Gastrocnemius medialis (tissue), 4 donors: ENCODE results near the gene MAP4K5. TPM values are rescaled to one million over a fixed set of nuclear protein-coding genes. Genes with fewer than 3 reads are reported as not detected.

ENCODE experiments used
- ATAC-seq, 2 donors: fragments of 150-250 bp; one replicate each; pipeline ENCODE4 v1.9.1; 2016
- DNase-seq, 2 donors: peaks; one replicate each; pipeline ENCODE4 v3.0.0-alpha.2; 2019
- H3K27ac ChIP-seq, 4 donors: fragments of 200-600 bp; sonication (generic); 1 replicate in 1 of 4; 2 replicates in 3 of 4; pipeline ENCODE4 v1.5.1; 2016 to 2018; ENCODE audit warnings: mild to moderate bottlenecking in 2 of 4, moderate library complexity in 1 of 4
- H3K27me3 ChIP-seq, 3 donors: fragments of 200-600 bp; sonication (generic) in 2 of 3; 1 replicate in 1 of 3; 2 replicates in 2 of 3; pipeline versions ENCODE4 v1.5.1 to v1.6.0; 2016 to 2019; ENCODE audit warnings: mild to moderate bottlenecking in 1 of 3, moderate library complexity in 1 of 3
- H3K36me3 ChIP-seq, 2 donors: fragments of 200-600 bp; sonication (generic) in 1 of 2; one replicate each; pipeline ENCODE4 v1.5.1; 2017 to 2018
- H3K4me1 ChIP-seq, 2 donors: fragments of 200-600 bp; sonication (generic) in 1 of 2; one replicate each; pipeline ENCODE4 v1.5.1; 2016 to 2017; ENCODE audit warnings: mild to moderate bottlenecking in 2 of 2
- H3K4me3 ChIP-seq, 4 donors: fragments of 200-600 bp; sonication (generic) in 3 of 4; 1 replicate in 1 of 4; 2 replicates in 3 of 4; pipeline ENCODE4 v1.5.1; 2016 to 2019; ENCODE audit warnings: mild to moderate bottlenecking in 2 of 4
- H3K9me3 ChIP-seq, 3 donors: fragments of 200-600 bp; sonication (generic) in 2 of 3; 1 replicate in 1 of 3; 2 replicates in 2 of 3; pipeline ENCODE4 v1.5.1; 2016 to 2019
- POLR2A ChIP-seq, 2 donors: fragments of 450-650 bp; IDR thresholded peaks; one replicate each; pipeline ENCODE4 v1.6.1; 2017; ENCODE audit warnings: antibody characterized with exemption in 2 of 2, mild to moderate bottlenecking in 2 of 2, moderate library complexity in 2 of 2
- in situ Hi-C, 4 donors: fragments of 200-750 bp; cut with MboI; loops; one replicate each; pipeline versions ENCODE4 v1.15.0 to v1.8.0; 2017; ENCODE audit warnings: low sequenced_read_pairs in 4 of 4
- intact Hi-C: fragments of 100-400 bp; cut with DNase I; formaldehyde crosslinking; loops from one replicate; pipeline ENCODE4 v1.15.1; 2023; ENCODE audit warnings: low total_unique reads
- total RNA-seq, 4 donors: library from RNA; depleted of rRNA; stranded (reverse); fragments of >200 nt; gene quantifications; one replicate each; pipeline versions ENCODE4 v1.1.0 to v1.2.3, GENCODE V29; 2016
- TF ChIP-seq, protein P1 (sequence below), 5 experiments: fragments of 450-650 bp in 3 of 5; fragments of 200-600 bp in 2 of 5; sonication (generic) in 2 of 5; IDR thresholded peaks in 4 of 5; conservative IDR thresholded peaks in 1 of 5; 1 replicate in 4 of 5; 2 replicates in 1 of 5; pipeline ENCODE4 v1.5.1; 2016 to 2019; ENCODE audit warnings: antibody characterized with exemption in 5 of 5, mild to moderate bottlenecking in 3 of 5, moderate library complexity in 3 of 5

Gene MAP4K5
- total RNA-seq, 4 donors from 2014 or later: 35.3 to 63.9 (median 47.1) TPM

- TF ChIP-seq POLR2A (IDR thresholded peaks at IDR 0.05): no peak
- TF ChIP-seq, protein P1, sequence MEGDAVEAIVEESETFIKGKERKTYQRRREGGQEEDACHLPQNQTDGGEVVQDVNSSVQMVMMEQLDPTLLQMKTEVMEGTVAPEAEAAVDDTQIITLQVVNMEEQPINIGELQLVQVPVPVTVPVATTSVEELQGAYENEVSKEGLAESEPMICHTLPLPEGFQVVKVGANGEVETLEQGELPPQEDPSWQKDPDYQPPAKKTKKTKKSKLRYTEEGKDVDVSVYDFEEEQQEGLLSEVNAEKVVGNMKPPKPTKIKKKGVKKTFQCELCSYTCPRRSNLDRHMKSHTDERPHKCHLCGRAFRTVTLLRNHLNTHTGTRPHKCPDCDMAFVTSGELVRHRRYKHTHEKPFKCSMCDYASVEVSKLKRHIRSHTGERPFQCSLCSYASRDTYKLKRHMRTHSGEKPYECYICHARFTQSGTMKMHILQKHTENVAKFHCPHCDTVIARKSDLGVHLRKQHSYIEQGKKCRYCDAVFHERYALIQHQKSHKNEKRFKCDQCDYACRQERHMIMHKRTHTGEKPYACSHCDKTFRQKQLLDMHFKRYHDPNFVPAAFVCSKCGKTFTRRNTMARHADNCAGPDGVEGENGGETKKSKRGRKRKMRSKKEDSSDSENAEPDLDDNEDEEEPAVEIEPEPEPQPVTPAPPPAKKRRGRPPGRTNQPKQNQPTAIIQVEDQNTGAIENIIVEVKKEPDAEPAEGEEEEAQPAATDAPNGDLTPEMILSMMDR (IDR thresholded peaks at IDR 0.05 in 4 of 5, conservative IDR thresholded peaks at IDR 0.05 in 1 of 5): no peak
- Histone ChIP-seq H3K27ac (no peak overlapping the region), H3K36me3 (peaks cover 3 to 51% of the 10 kb centered on the region in 2 donors), H3K9me3 (no peaks in the 10 kb centered on the region), H3K4me1 (no peaks in the 10 kb centered on the region), H3K4me3 (no peak overlapping the region), H3K27me3 (no peaks in the 10 kb centered on the region)
- ATAC-seq (no peak), DNase-seq (no peak)
- intact Hi-C loops: no loop called here
- in situ Hi-C loops: no loop called here
Measured at GRCh38 chr14:50451854-50452253, 80.5 kb downstream of the MAP4K5 start.

DNA sequence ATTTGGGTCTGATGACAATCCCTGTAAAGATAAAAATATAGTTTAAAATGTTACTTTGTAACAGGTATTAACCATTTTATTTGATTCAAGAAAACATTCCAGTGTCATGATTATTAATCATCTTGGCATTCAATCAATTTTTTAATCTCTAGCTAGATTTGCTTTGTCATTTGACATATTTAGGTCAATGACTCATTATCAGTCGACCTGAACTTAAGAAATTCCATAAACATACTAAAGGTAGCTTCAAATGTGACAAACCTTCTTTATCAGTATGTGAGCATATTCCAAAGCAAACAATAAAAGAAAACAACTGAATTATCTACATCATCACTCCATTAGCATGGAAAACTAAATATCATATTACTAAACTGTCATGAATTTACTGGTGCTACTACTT lies 84.9 kb downstream of the MAP4K5 start:
- Histone ChIP-seq H3K36me3 (peaks cover 9 to 66% of the 10 kb centered on the region in 2 donors), H3K27ac (no peak overlapping the region), H3K4me1 (no peaks in the 10 kb centered on the region), H3K9me3 (no peaks in the 10 kb centered on the region), H3K4me3 (no peak overlapping the region), H3K27me3 (no peaks in the 10 kb centered on the region)
- intact Hi-C loops: no loop called here
- DNase-seq (no peak), ATAC-seq (no peak)
- in situ Hi-C loops: no loop called here
- no peak for TF ChIP-seq POLR2A (IDR thresholded peaks at IDR 0.05)
- TF ChIP-seq, protein P1 (IDR thresholded peaks at IDR 0.05 in 4 of 5, conservative IDR thresholded peaks at IDR 0.05 in 1 of 5): no peak

- H3K36me3 ChIP-seq: peaks cover 5 to 32% of the 10 kb centered on the region in 2 donors
- H3K27me3 ChIP-seq: no peaks in the 10 kb centered on the region
- no peak for ATAC-seq
- DNase-seq: no peak
- TF ChIP-seq, protein P1 (IDR thresholded peaks at IDR 0.05 in 4 of 5, conservative IDR thresholded peaks at IDR 0.05 in 1 of 5): no peak
- no peak for TF ChIP-seq POLR2A (IDR thresholded peaks at IDR 0.05)
- in situ Hi-C loops (no loop called here), intact Hi-C loops (no loop called here)
- no peak overlapping the region for H3K4me3 ChIP-seq
- no peak overlapping the region for H3K27ac ChIP-seq
- no peaks in the 10 kb centered on the region for H3K4me1 ChIP-seq
- no peaks in the 10 kb centered on the region for H3K9me3 ChIP-seq
Measured at GRCh38 chr14:50434528-50434927, 97.8 kb downstream of the MAP4K5 start.

GRCh38 chr14:50432131-50432530 lies 100.2 kb downstream of the MAP4K5 start:
- Histone ChIP-seq H3K9me3 (no peaks in the 10 kb centered on the region), H3K4me1 (no peaks in the 10 kb centered on the region), H3K36me3 (peaks cover under 1 to 23% of the 10 kb centered on the region in 2 donors), H3K27me3 (no peaks in the 10 kb centered on the region), H3K4me3 (no peak overlapping the region), H3K27ac (no peak overlapping the region)
- TF ChIP-seq POLR2A (IDR thresholded peaks at IDR 0.05): no peak
- TF ChIP-seq, protein P1 (IDR thresholded peaks at IDR 0.05 in 4 of 5, conservative IDR thresholded peaks at IDR 0.05 in 1 of 5): no peak
- DNase-seq (no peak), ATAC-seq (no peak)
- in situ Hi-C loops (no loop called here), intact Hi-C loops (no loop called here)

GRCh38 chr14:50425816-50426215 lies 106.6 kb downstream of the MAP4K5 start:
- H3K4me1 ChIP-seq: no peaks in the 10 kb centered on the region
- intact Hi-C loops (no loop called here), in situ Hi-C loops (no loop called here)
- no peaks in the 10 kb centered on the region for H3K9me3 ChIP-seq
- H3K27ac ChIP-seq: no peak overlapping the region
- ATAC-seq (no peak), DNase-seq (no peak)
- H3K36me3 ChIP-seq: peaks cover 5 to 43% of the 10 kb centered on the region in 2 donors
- TF ChIP-seq, protein P1 (IDR thresholded peaks at IDR 0.05 in 4 of 5, conservative IDR thresholded peaks at IDR 0.05 in 1 of 5): no peak
- no peak for TF ChIP-seq POLR2A (IDR thresholded peaks at IDR 0.05)
- H3K4me3 ChIP-seq: no peak overlapping the region
- no peaks in the 10 kb centered on the region for H3K27me3 ChIP-seq
